Raji (cell line): Measurements from ENCODE around the gene CCDC8.

Experiments used
- POLR2A ChIP-seq: IDR thresholded peaks from 2 replicates; pipeline ENCODE4 v1.6.1; 2011; ENCODE audit warnings: low read depth, low read length, control low read depth; ENCODE audit not compliant: insufficient read depth

Gene CCDC8

DNA sequence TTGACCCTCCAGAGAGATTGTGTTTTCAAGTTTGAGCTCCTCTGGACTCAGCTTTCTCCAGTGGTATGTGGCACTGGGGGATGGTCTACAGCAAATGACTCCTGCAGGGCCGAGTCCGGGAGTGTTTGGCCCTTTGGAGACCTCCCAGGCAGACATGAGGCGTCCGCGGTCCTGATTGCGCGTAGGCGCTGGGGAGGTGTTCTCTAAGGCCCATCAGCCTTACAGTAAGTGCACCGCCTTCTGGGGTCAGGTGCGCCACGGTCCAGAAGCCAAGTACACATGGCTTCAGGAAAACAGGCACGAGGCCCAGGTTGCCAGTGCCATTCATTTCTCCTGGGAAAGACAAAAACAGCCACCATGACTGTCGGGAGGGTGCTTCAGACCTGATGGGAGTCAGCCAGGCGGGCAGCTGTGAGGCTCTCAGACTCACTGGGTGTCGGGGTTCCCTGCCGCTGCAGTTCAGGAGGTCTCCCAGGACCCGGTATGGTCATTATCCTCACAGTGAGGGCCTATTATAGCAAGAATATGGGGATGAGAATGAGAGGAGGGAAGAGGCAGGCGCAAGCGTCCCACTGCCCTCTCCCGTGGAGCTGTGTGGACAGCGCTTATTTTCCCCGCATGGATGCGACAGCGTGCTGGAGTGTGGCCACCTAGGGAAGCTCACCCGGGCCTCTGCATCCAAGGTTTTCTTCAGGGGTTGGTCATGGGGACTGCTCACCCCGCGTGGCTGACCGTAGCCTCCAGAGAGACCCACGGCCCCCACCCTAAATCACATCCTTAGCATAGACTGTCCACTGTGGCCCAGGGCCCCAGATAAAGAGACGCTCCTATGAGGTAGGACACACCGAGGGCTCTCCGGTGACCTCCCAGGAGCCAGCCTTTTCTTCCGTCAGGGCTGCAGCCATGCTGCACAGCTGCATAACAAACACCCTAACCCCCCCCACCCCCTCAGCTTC, 21.8 kb downstream of the CCDC8 start:
- no peak for TF ChIP-seq POLR2A

GRCh38 chr19:46390866-46391265, 22.5 kb downstream of the CCDC8 start:
- no peak for TF ChIP-seq POLR2A

DNA sequence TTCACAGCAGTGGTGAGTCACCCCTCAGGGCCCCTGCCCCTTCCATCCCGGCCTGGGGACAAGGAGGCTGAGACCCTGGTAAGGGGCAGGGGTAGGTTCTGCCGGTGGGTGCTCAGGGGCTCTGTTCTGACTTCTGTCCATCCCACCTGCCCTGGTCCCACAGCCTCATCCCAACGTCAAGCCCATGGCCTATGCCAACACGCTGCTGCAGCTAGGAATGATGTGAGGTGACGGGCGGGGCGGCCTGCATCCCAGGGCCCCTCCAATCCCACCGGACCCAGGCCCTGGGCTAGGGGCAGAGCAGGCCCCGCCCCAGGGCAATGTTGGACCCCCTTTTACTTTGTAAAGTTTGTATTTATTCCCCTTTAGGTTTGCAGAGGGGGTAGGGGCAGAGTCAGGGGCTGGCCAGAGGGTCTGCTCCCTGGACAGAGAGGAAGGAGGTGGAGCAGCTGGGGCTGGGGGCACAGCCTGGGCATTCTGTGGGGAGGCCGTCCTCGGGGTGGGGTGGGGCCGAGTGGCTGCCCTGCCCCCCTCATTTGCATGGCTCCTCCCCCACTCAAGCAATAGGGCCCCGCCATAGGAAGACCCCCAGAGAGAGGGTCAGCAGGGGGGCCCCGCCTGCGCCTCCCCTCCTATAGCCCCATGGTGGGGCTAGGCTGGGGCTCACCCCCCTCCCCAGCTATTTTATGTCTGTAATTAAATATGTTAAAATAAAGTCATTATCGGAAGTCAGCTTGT, 23.1 kb downstream of the CCDC8 start:
- no peak for TF ChIP-seq POLR2A

DNA sequence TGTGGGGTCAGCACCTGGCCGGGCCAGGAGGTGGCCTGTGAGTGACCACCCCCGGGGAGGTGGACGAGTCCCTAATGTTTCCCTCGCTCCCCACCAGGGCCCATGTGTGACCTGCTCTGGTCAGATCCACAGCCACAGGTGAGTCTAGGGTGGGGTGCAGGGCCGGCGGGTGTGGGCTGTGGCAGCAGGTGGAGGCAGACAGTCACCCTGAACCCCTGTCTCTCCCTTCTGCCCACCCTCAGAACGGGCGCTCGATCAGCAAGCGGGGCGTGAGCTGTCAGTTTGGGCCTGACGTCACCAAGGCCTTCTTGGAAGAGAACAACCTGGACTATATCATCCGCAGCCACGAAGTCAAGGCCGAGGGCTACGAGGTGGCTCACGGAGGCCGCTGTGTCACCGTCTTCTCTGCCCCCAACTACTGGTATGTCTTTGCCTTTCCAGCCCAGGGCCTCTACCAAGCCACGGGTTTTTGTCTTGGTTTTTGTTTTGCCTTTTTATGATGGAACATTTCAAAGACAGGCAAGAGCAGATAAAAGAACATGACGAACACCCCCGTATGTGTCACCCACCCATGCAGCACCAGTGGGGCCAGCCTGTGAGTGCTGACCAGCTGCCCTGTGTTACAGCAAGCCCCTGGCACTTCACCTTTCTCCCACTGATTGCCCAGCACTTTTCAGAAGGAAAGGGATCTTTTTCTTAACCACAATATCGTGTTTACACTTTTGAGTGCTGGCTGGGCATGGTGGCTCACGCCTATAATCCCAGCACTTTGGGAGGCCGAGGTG, 24.9 kb downstream of the CCDC8 start:
- TF ChIP-seq POLR2A: no peak

DNA sequence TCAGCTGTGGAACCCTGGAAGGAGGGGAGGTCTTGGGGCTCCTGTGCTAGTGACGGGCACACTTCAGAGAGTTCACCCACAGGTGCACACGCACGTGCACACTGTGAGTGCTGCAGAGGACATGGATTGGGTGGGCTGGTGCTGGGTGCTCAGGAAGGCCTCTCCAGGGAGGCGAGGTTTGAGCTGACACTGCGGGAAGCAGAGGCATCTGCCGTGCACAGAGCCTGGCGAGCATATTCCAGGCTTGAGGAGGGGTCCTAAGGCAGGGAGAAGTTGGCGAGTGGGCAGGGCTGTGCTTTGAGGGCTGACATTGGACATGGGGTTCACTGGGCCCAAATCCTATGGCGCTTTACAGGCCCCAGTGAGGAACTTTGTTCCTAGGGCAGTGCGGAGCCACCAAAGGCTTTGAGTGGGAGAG, 25.6 kb downstream of the CCDC8 start:
- no peak for TF ChIP-seq POLR2A

DNA sequence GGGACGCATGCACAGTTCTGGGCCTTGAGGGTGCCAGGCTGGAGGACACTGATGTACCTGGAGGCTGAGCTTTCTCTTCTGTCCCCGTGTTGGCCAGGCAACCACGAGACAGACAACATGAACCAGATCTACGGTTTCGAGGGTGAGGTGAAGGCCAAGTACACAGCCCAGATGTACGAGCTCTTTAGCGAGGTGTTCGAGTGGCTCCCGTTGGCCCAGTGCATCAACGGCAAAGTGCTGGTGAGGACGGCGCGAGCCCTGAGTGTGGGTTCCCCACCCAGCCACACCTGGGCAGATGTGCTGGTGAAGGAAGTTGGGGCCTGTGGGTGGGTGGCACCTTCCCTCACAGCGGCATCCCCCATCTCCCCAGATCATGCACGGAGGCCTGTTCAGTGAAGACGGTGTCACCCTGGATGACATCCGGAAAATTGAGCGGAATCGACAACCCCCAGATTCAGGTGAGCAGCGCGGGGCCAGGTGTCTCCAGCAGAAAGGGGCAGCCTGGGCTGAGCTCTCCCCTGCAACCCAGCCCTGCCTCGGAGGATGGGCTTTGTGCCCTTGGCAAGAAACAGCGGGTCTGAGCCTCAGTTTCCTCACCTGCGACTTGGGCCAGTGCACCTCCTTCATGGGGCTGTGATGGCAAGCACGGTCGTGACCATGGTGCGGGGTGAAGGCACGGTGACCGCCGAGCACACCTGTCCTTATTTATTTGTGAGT, 26.2 kb downstream of the CCDC8 start:
- no peak for TF ChIP-seq POLR2A

- no peak for TF ChIP-seq POLR2A
These were observed 27.2 kb downstream of the CCDC8 start for GRCh38 chr19:46386151-46386550.

GRCh38 chr19:46385636-46386035, 27.7 kb downstream of the CCDC8 start:
- TF ChIP-seq POLR2A: no peak

- no peak for TF ChIP-seq POLR2A
These were observed 29.0 kb downstream of the CCDC8 start for GRCh38 chr19:46384396-46384795.

GRCh38 chr19:46383846-46384245, 29.5 kb downstream of the CCDC8 start:
- TF ChIP-seq POLR2A: no peak

GRCh38 chr19:46383171-46383815, 30.1 kb downstream of the CCDC8 start:
- TF ChIP-seq POLR2A: no peak

DNA sequence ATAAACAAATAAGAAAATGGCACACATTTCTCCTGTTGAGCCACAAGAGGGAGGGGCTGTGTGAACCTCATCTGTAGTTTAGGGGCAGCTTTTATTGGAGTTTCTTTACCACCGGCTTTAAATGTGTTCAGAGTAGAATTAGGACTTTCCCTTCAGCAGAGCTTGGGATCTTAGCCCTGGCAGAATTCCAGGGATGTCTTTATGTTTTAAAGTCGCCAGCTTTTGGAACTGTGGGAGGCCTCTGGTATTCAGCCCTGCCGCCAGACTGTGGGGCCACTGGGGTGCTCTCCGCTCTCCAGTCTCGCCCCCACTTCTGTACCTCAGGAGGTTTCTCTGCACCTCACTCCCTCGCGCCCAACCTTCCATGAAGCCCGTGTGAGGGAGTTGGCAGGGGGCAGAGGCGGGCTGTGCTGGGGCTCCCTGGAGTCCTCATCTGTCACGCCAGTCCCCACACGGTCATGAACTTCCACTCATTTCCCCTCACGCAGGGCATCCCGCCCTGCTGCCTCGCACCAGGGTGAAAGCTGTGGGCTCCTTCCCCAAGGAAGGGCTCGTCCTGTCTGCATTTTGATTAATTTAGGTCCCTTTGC, 31.5 kb downstream of the CCDC8 start:
- TF ChIP-seq POLR2A: no peak

DNA sequence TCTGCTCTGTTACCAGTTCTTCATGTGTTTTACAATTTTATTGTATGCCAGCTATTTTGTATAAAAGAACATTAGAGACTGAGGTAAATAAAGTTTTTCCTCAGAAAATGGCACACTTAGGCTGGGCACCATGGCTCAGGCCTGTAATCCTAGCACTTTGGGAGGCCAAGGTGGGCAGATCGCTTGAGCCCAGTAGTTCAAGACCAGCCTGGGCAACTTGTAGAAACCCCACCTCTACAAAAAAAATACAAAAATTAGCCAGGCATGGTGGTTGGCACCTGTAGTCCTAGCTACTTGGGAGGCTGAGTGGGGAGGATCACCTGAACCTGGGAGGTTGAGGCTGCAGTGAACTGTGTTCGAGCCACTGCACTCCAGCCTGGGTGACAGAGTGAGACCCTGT, 32.0 kb downstream of the CCDC8 start:
- no peak for TF ChIP-seq POLR2A

GRCh38 chr19:46380690-46381089, 32.7 kb downstream of the CCDC8 start:
- no peak for TF ChIP-seq POLR2A
